ENCODE data around the gene BBS9.

DNA sequence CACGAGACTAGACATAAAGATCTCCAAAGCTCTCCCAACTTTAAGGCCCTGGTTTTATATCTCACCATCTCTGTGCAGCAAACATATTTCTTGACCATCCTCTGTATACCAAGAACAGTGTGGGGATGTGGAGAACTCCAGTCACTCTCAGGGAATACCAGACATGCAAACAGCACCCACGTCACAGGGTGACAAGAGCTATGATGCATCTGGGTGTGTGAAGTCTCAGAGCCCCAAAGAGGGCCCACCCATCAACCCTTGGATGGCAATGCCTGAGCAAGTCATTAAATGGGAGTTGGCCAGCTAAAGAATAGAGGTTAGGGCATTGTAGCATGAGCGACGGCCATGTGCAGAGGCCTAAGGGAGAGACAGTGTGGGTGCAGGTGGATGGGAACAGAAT lies 402.5 kb downstream of the BBS9 start:
- no peak for TF ChIP-seq FOXA1 (IDR thresholded peaks at IDR 0.05)
- TF ChIP-seq, protein P1, sequence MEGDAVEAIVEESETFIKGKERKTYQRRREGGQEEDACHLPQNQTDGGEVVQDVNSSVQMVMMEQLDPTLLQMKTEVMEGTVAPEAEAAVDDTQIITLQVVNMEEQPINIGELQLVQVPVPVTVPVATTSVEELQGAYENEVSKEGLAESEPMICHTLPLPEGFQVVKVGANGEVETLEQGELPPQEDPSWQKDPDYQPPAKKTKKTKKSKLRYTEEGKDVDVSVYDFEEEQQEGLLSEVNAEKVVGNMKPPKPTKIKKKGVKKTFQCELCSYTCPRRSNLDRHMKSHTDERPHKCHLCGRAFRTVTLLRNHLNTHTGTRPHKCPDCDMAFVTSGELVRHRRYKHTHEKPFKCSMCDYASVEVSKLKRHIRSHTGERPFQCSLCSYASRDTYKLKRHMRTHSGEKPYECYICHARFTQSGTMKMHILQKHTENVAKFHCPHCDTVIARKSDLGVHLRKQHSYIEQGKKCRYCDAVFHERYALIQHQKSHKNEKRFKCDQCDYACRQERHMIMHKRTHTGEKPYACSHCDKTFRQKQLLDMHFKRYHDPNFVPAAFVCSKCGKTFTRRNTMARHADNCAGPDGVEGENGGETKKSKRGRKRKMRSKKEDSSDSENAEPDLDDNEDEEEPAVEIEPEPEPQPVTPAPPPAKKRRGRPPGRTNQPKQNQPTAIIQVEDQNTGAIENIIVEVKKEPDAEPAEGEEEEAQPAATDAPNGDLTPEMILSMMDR (IDR thresholded peaks at IDR 0.05; ENCODE audit: low read depth, low read length, missing input control), result no peak
- TF ChIP-seq, protein P2, sequence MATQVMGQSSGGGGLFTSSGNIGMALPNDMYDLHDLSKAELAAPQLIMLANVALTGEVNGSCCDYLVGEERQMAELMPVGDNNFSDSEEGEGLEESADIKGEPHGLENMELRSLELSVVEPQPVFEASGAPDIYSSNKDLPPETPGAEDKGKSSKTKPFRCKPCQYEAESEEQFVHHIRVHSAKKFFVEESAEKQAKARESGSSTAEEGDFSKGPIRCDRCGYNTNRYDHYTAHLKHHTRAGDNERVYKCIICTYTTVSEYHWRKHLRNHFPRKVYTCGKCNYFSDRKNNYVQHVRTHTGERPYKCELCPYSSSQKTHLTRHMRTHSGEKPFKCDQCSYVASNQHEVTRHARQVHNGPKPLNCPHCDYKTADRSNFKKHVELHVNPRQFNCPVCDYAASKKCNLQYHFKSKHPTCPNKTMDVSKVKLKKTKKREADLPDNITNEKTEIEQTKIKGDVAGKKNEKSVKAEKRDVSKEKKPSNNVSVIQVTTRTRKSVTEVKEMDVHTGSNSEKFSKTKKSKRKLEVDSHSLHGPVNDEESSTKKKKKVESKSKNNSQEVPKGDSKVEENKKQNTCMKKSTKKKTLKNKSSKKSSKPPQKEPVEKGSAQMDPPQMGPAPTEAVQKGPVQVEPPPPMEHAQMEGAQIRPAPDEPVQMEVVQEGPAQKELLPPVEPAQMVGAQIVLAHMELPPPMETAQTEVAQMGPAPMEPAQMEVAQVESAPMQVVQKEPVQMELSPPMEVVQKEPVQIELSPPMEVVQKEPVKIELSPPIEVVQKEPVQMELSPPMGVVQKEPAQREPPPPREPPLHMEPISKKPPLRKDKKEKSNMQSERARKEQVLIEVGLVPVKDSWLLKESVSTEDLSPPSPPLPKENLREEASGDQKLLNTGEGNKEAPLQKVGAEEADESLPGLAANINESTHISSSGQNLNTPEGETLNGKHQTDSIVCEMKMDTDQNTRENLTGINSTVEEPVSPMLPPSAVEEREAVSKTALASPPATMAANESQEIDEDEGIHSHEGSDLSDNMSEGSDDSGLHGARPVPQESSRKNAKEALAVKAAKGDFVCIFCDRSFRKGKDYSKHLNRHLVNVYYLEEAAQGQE (IDR thresholded peaks at IDR 0.05), result no peak
- TF ChIP-seq, protein P3, sequence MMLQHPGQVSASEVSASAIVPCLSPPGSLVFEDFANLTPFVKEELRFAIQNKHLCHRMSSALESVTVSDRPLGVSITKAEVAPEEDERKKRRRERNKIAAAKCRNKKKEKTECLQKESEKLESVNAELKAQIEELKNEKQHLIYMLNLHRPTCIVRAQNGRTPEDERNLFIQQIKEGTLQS (IDR thresholded peaks at IDR 0.05), result no peak
- TF ChIP-seq, protein P4, sequence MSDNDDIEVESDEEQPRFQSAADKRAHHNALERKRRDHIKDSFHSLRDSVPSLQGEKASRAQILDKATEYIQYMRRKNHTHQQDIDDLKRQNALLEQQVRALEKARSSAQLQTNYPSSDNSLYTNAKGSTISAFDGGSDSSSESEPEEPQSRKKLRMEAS (IDR thresholded peaks at IDR 0.05), result no peak
- no peak for TF ChIP-seq YY1 (IDR thresholded peaks at IDR 0.05)
- TF ChIP-seq EGR1 (IDR thresholded peaks at IDR 0.05; ENCODE audit: low read depth in 2 of 2), result no peak
- TF ChIP-seq, protein P5, sequence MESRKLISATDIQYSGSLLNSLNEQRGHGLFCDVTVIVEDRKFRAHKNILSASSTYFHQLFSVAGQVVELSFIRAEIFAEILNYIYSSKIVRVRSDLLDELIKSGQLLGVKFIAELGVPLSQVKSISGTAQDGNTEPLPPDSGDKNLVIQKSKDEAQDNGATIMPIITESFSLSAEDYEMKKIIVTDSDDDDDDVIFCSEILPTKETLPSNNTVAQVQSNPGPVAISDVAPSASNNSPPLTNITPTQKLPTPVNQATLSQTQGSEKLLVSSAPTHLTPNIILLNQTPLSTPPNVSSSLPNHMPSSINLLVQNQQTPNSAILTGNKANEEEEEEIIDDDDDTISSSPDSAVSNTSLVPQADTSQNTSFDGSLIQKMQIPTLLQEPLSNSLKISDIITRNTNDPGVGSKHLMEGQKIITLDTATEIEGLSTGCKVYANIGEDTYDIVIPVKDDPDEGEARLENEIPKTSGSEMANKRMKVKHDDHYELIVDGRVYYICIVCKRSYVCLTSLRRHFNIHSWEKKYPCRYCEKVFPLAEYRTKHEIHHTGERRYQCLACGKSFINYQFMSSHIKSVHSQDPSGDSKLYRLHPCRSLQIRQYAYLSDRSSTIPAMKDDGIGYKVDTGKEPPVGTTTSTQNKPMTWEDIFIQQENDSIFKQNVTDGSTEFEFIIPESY (IDR thresholded peaks at IDR 0.05), result no peak
- no peak for TF ChIP-seq GABPA (IDR thresholded peaks at IDR 0.05 in 1 of 2, conservative IDR thresholded peaks at IDR 0.05 in 1 of 2)
- TF ChIP-seq TAF1 (conservative IDR thresholded peaks at IDR 0.05), result no peak
